H1 (cell line): ENCODE data around the gene NHP2. TPM values are rescaled to one million over a fixed set of nuclear protein-coding genes. Genes with fewer than 3 reads are reported as not detected.

Source experiments
- CTCF ChIA-PET: fragments of 300-600 bp; sonication (Branson Sonifier 250); formaldehyde crosslinking; loops from one replicate; lab custom pipeline; 2021; ENCODE audit not compliant: partially characterized antibody; lab: Charles Lee
- POLR2A ChIA-PET: fragments of 300-600 bp; sonication (Branson Sonifier 250); formaldehyde crosslinking; loops from one replicate; lab custom pipeline; 2021; ENCODE audit warnings: inconsistent platforms; ENCODE audit not compliant: partially characterized antibody; lab: Charles Lee
- DNase-seq, 2 experiments: peaks; one replicate each; pipeline versions ENCODE4 v3.0.0 to v3.0.0-alpha.2; 2010 to 2022; ENCODE audit warnings: low spot score in 2 of 2, low read depth in 1 of 2, mixed read lengths in 1 of 2
- FAIRE-seq: peaks from 2 replicates; lab custom pipeline; 2011; peaks lifted over from hg19 to GRCh38; lab: Jason Lieb, UNC
- H2AFZ ChIP-seq: 2 replicates; pipeline ENCODE4 v1.8.1; 2012; ENCODE audit warnings: low read length, inconsistent platforms
- H2AK5ac ChIP-seq: 2 replicates; pipeline ENCODE4 v1.6.1; 2013; ENCODE audit warnings: low read depth, low read length
- H2BK120ac ChIP-seq: replicated peaks from 2 replicates; pipeline ENCODE3; 2013; ENCODE audit warnings: low read depth, low read length, inconsistent platforms
- H2BK12ac ChIP-seq: 2 replicates; pipeline ENCODE4 v1.6.1; 2013; ENCODE audit warnings: low read depth, low read length
- H2BK15ac ChIP-seq: 2 replicates; pipeline ENCODE4 v1.6.1; 2013; ENCODE audit warnings: low read length
- H2BK20ac ChIP-seq: 2 replicates; pipeline ENCODE4 v1.6.1; 2013; ENCODE audit warnings: low read length
- H2BK5ac ChIP-seq: 2 replicates; pipeline ENCODE4 v1.6.1; 2013; ENCODE audit warnings: low read depth, low read length
- H3K14ac ChIP-seq: 2 replicates; pipeline ENCODE4 v1.6.1; 2013; ENCODE audit warnings: inconsistent platforms; ENCODE audit not compliant: insufficient read length
- H3K18ac ChIP-seq: 2 replicates; pipeline ENCODE4 v1.6.1; 2013; ENCODE audit warnings: low read length; ENCODE audit errors: extremely low read depth
- H3K23ac ChIP-seq: 2 replicates; pipeline ENCODE4 v1.6.1; 2013; ENCODE audit warnings: inconsistent platforms; ENCODE audit not compliant: insufficient read length
- H3K23me2 ChIP-seq: 2 replicates; pipeline ENCODE4 v1.6.1; 2013; ENCODE audit warnings: low read depth, low read length
- H3K27ac ChIP-seq: 2 replicates; pipeline ENCODE4 v1.6.1; 2011; ENCODE audit warnings: low read depth, low read length, inconsistent platforms
- H3K27me3 ChIP-seq, 4 experiments: replicated peaks in 1 of 4; 1 replicate in 1 of 4; 2 replicates in 3 of 4; pipeline versions ENCODE4 v1.6.1 to v1.8.1; 2011 to 2013; ENCODE audit warnings: low read length in 3 of 4, mild to moderate bottlenecking in 3 of 4, inconsistent platforms in 2 of 4, mixed read lengths in 2 of 4, moderate library complexity in 1 of 4; ENCODE audit not compliant: control insufficient read depth in 3 of 4, insufficient read depth in 3 of 4; ENCODE audit errors: extremely low read depth in 1 of 4
- H3K36me3 ChIP-seq, 4 experiments: 2 replicates each; pipeline versions ENCODE4 v1.6.1 to v1.8.1; 2011 to 2013; ENCODE audit warnings: mild to moderate bottlenecking in 4 of 4, low read length in 3 of 4, moderate library complexity in 2 of 4, control low read depth in 1 of 4, inconsistent platforms in 1 of 4; ENCODE audit not compliant: insufficient read depth in 4 of 4, control insufficient read depth in 2 of 4
- H3K4ac ChIP-seq: replicated peaks from 2 replicates; pipeline ENCODE3; 2013; ENCODE audit warnings: low read length, low read depth, mixed read lengths, inconsistent platforms; ENCODE audit not compliant: insufficient read length
- H3K4me1 ChIP-seq, 4 experiments: replicated peaks in 1 of 4; 1 replicate in 1 of 4; 2 replicates in 3 of 4; pipeline versions ENCODE4 v1.6.1 to v1.8.1; 2011 to 2013; ENCODE audit warnings: low read length in 3 of 4, inconsistent platforms in 2 of 4, mixed read lengths in 1 of 4; ENCODE audit not compliant: insufficient read depth in 4 of 4, control insufficient read depth in 3 of 4
- H3K4me2 ChIP-seq, 2 experiments: 2 replicates each; pipeline versions ENCODE4 v1.6.1 to v1.8.1; 2011 to 2013; ENCODE audit warnings: low read depth in 2 of 2, low read length in 2 of 2, control low read depth in 1 of 2, inconsistent platforms in 1 of 2, mild to moderate bottlenecking in 1 of 2; ENCODE audit not compliant: insufficient read depth in 1 of 2
- H3K4me3 ChIP-seq, 4 experiments: fragments of 200-600, 300-600 bp in 1 of 4; sonication (generic), shearing (Covaris generic), sonication (Bioruptor Twin) in 1 of 4; 2 replicates each; pipeline versions ENCODE4 v1.5.1 to v1.8.1; 2011 to 2016; ENCODE audit warnings: low read length in 4 of 4, low read depth in 3 of 4, control low read depth in 2 of 4, inconsistent platforms in 2 of 4, mild to moderate bottlenecking in 2 of 4, mixed read lengths in 1 of 4, moderate library complexity in 1 of 4; ENCODE audit not compliant: insufficient read depth in 2 of 4; ENCODE audit errors: extremely low read depth in 1 of 4
- H3K56ac ChIP-seq: replicated peaks from 2 replicates; pipeline ENCODE3; 2013; ENCODE audit warnings: low read depth, mild to moderate bottlenecking, mixed read lengths, low read length, inconsistent platforms; ENCODE audit not compliant: insufficient read length
- H3K79me1 ChIP-seq: 2 replicates; pipeline ENCODE4 v1.6.1; 2013; ENCODE audit warnings: low read depth, low read length, control low read depth
- H3K79me2 ChIP-seq, 2 experiments: 2 replicates each; pipeline versions ENCODE4 v1.6.1 to v1.8.1; 2012 to 2013; ENCODE audit warnings: low read length in 2 of 2, mild to moderate bottlenecking in 2 of 2, inconsistent platforms in 1 of 2; ENCODE audit not compliant: insufficient read depth in 2 of 2, control insufficient read depth in 1 of 2
- H3K9ac ChIP-seq, 4 experiments: replicated peaks in 1 of 4; 1 replicate in 1 of 4; 2 replicates in 3 of 4; pipeline versions ENCODE4 v1.6.1 to v1.8.1; 2011 to 2013; ENCODE audit warnings: low read depth in 3 of 4, low read length in 3 of 4, control low read depth in 2 of 4, mild to moderate bottlenecking in 2 of 4, moderate library complexity in 2 of 4, inconsistent platforms in 1 of 4; ENCODE audit errors: extremely low read depth in 1 of 4
- H3K9me3 ChIP-seq, 2 experiments: 2 replicates each; pipeline versions ENCODE4 v1.6.1 to v1.8.1; 2012 to 2013; ENCODE audit warnings: mild to moderate bottlenecking in 2 of 2, moderate library complexity in 2 of 2, control low read depth in 1 of 2, inconsistent platforms in 1 of 2, low read depth in 1 of 2, low read length in 1 of 2, mixed read lengths in 1 of 2; ENCODE audit not compliant: insufficient read depth in 2 of 2
- H4K20me1 ChIP-seq, 2 experiments: replicated peaks in 1 of 2; 2 replicates each; pipeline versions ENCODE3 to v1.8.1; 2011 to 2013; ENCODE audit warnings: inconsistent platforms in 2 of 2, low read length in 2 of 2, mild to moderate bottlenecking in 1 of 2; ENCODE audit not compliant: insufficient read depth in 2 of 2, control insufficient read depth in 1 of 2
- H4K5ac ChIP-seq: 2 replicates; pipeline ENCODE4 v1.6.1; 2013; ENCODE audit warnings: low read length, low read depth, mixed read lengths, inconsistent platforms; ENCODE audit not compliant: insufficient read length
- H4K8ac ChIP-seq: 2 replicates; pipeline ENCODE4 v1.8.0; 2013; ENCODE audit warnings: mild to moderate bottlenecking, moderate library complexity, low read length, inconsistent platforms; ENCODE audit not compliant: insufficient read depth; ENCODE audit errors: extremely low read depth
- H4K91ac ChIP-seq: replicated peaks from 2 replicates; pipeline ENCODE3; 2013; ENCODE audit warnings: low read length, mixed read lengths, inconsistent platforms; ENCODE audit not compliant: insufficient read length
- HDAC2 ChIP-seq, 2 experiments: fragments of 300-600 bp in 1 of 2; sonication (generic) in 1 of 2; IDR thresholded peaks; 2 replicates each; pipeline ENCODE4 v1.6.1; 2011 to 2012; ENCODE audit warnings: low read depth in 2 of 2, low read length in 2 of 2, mild to moderate bottlenecking in 2 of 2, moderate library complexity in 2 of 2, borderline replicate concordance in 1 of 2, inconsistent platforms in 1 of 2
- POLR2AphosphoS5 ChIP-seq: IDR thresholded peaks from 2 replicates; pipeline ENCODE4 v1.6.1; 2011; ENCODE audit warnings: low read depth, low read length
- SRF ChIP-seq: IDR thresholded peaks from 2 replicates; pipeline ENCODE4 v1.6.1; 2011; ENCODE audit warnings: mild to moderate bottlenecking, low read depth, low read length, moderate library complexity
- SUZ12 ChIP-seq: fragments of 200-600 bp; sonication (generic); IDR thresholded peaks from 2 replicates; pipeline ENCODE4 v1.6.1; 2012; ENCODE audit warnings: mild to moderate bottlenecking, inconsistent platforms, low read length, moderate library complexity, mixed read lengths
- WGBS, 2 experiments: shearing (Covaris generic) in 1 of 2; methylation state at CpG; one replicate each; pipeline versions ENCODE4 v1.1.6 to v1.1.7; 2013 to 2015; ENCODE audit warnings: low lambda C conversion rate in 2 of 2, mixed read lengths in 2 of 2, inconsistent platforms in 1 of 2, low coverage in 1 of 2, missing lambda C conversion rate in 1 of 2; ENCODE audit not compliant: insufficient replicate concordance in 2 of 2, insufficient coverage in 1 of 2, insufficient read length in 1 of 2; ENCODE audit errors: extremely low coverage in 1 of 2, missing lambda C conversion rate in 1 of 2; 5-methylcytosine and 5-hydroxymethylcytosine counted together
- polyA plus RNA-seq, 7 experiments: library from polyadenylated mRNA; depleted of rRNA in 3 of 7; stranded (reverse) in 5 of 7; unstranded in 2 of 7; fragments of >200 nt in 5 of 7; fragments of 200-250 nt in 2 of 7; gene quantifications; 1 replicate in 5 of 7; 2 replicates in 1 of 7; 4 replicates in 1 of 7; pipeline versions ENCODE4 v1.2.1 to v1.2.3, GENCODE V29; 2011 to 2013; ENCODE audit warnings: missing spikeins in 2 of 7, mixed read lengths in 2 of 7
- total RNA-seq: library from RNA; stranded (reverse); fragmentation: NEBNext Ultra II Directional; extraction: Animal tissue kit (Norgen Biotek cat#: 25700); gene quantifications from 2 replicates; pipeline ENCODE4 v1.2.1, GENCODE V29; 2021

Gene NHP2
- total and polyA plus RNA-seq, 2 of the 8 experiments (the other 6 are each of a cell fraction or from before 2014, with no cell fraction given), result 241 to 263 TPM

DNA sequence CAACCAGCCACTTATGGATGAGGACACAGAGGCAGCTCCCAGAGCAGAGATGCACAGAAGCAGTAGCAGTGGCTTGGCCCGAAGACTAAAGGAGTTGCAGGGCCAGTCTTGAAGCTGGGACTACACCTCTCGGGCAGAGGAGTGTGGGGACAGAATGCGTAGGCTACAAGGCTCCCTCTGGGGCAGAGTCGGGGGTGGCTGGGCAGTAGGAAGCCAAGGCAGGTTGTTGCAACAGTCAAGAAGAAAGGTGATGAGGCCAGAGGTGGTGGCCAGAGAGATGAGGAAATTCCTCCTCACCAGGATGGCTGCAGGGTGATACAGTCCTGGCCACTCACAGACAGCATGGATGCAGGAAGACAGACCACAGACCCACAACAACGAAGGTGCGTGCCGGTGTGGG, 45.2 kb downstream of the NHP2 start:
- Histone ChIP-seq H2BK15ac (0 out of 2 replicates have a peak overlapping the region, but pooled peaks have one; percentile 84), H3K23ac (no peak overlapping the region), H3K27me3 (no peaks in the 10 kb centered on the region), H4K5ac (no peak overlapping the region), H3K4me3 (no peak overlapping the region), H2BK5ac (peak overlapping the region; percentile 29; the same call in 1 of the 2 replicates), H3K27ac (no peak overlapping the region), H2AFZ (no peak overlapping the region; the same call in 1 of the 2 replicates), H3K36me3 (no peaks in the 10 kb centered on the region), H3K4me2 (no peak overlapping the region), H3K56ac (no peak overlapping the region), H2AK5ac (peak overlapping the region; percentile 54; the same call in 1 of the 2 replicates), H2BK20ac (0 out of 2 replicates have a peak overlapping the region, but pooled peaks have one; percentile 10), H4K8ac (peak overlapping the region; percentile 73; the same call in 1 of the 2 replicates), H2BK120ac (peak overlapping the region; percentile 26), H3K18ac (0 out of 2 replicates have a peak overlapping the region, but pooled peaks have one; percentile 20), H3K9me3 (no peaks in the 10 kb centered on the region), H3K4ac (peak overlapping the region; percentile 45), H3K9ac (no peak overlapping the region), H4K20me1 (no peaks in the 10 kb centered on the region), H2BK12ac (peak overlapping the region; percentile 3; the same call in 1 of the 2 replicates), H4K91ac (peak overlapping the region; percentile 66), H3K4me1 (0 out of 7 replicates have a peak, but pooled peaks cover 0 to 7% (median 1%) of the 10 kb centered on the region in 4 experiments), H3K79me1 (no peaks in the 10 kb centered on the region), H3K79me2 (peaks cover 0 to 5% of the 10 kb centered on the region in 2 experiments; a peak in 2 of 4 replicates), H3K23me2 (peaks cover 4% of the 10 kb centered on the region; the same call in 1 of the 2 replicates), H3K14ac (no peak overlapping the region)
- no peak for TF ChIP-seq POLR2AphosphoS5
- TF ChIP-seq SUZ12, result no peak
- no peak for TF ChIP-seq SRF
- TF ChIP-seq HDAC2 (IDR thresholded peaks at IDR 0.05; ENCODE audit: borderline replicate concordance in 1 of 2, low read depth in 2 of 2, low read length in 2 of 2), result no peak
- no peak for FAIRE-seq
- no peak for DNase-seq
- POLR2A ChIA-PET, result interaction anchor here (27.9 kb wide), 1 partner anchor 25 kb away, joined by 1250 read pairs; the partner anchor contains the start of genes NHP2 and RMND5B
- 82% methylated on average over 7 of the region's 7 CpGs; no CpG with 5 or more reads in 1 of the 2 experiments for WGBS, 2 experiments
- CTCF ChIA-PET, result interaction anchor here (0.9 to 8.7 kb wide), 10 partner anchors 10 to 41 kb away, joined by 3 to 83 read pairs (median 5); no protein-coding TSS in a partner anchor
